K562 (cell line): ENCODE data around the gene ANAPC16. TPM values are rescaled to one million over a fixed set of nuclear protein-coding genes. Genes with fewer than 3 reads are reported as not detected.
A peak's percentile ranks its signal among the peaks of the same experiment; 100 is the strongest.

Experiments
- ATF1 ChIP-seq, 2 experiments: fragments of 450-650 bp in 1 of 2; IDR thresholded peaks; 2 replicates each; pipeline ENCODE4 v1.6.1; 2016; ENCODE audit warnings: missing compliant biosample characterization in 1 of 2, missing genetic modification characterization in 1 of 2
- CHCHD3 ChIP-seq: fragments of 250-450 bp; sonication (Bioruptor Pico); IDR thresholded peaks from 2 replicates; pipeline ENCODE4 v2.1.2; 2022; ENCODE audit warnings: mild to moderate bottlenecking
- E2F1 ChIP-seq: sonication (generic); formaldehyde crosslinking; IDR thresholded peaks from 2 replicates; pipeline ENCODE4 v1.8.1; 2023; ENCODE audit warnings: mild to moderate bottlenecking, missing genetic modification reagents, moderate library complexity
- E2F3 ChIP-seq: fragments of 250-450 bp; sonication (Bioruptor Pico); IDR thresholded peaks from 2 replicates; pipeline ENCODE4 v1.4.0; 2020; ENCODE audit warnings: mild to moderate bottlenecking
- HBP1 ChIP-seq: fragments of 450-650 bp; formaldehyde crosslinking; IDR thresholded peaks from 2 replicates; pipeline ENCODE4 v1.4.0; 2022; ENCODE audit warnings: missing genetic modification characterization
- MTA1 ChIP-seq: fragments of 450-650 bp; IDR thresholded peaks from 2 replicates; pipeline ENCODE4 v1.6.1; 2017; ENCODE audit warnings: borderline replicate concordance
- SMARCA4 ChIP-seq: fragments of 450-650 bp; IDR thresholded peaks from 2 replicates; pipeline ENCODE4 v1.6.1; 2016
- TBL1XR1 ChIP-seq, 2 experiments: IDR thresholded peaks; 2 replicates each; pipeline ENCODE4 v1.6.1; 2012; ENCODE audit warnings: improper control_type of control experiment in 2 of 2, low read length in 2 of 2, mild to moderate bottlenecking in 1 of 2
- YBX1 ChIP-seq: fragments of 450-650 bp; IDR thresholded peaks from 2 replicates; pipeline ENCODE4 v1.7.1; 2016; ENCODE audit warnings: mild to moderate bottlenecking
- ZFP1 ChIP-seq: fragments of 450-650 bp; formaldehyde crosslinking; IDR thresholded peaks from 2 replicates; pipeline ENCODE4 v1.4.0; 2020; ENCODE audit warnings: mild to moderate bottlenecking, mixed read lengths
- ZNF146 ChIP-seq: IDR thresholded peaks from one replicate; pipeline ENCODE4 v1.6.1; 2018; ENCODE audit warnings: missing compliant biosample characterization; ENCODE audit not compliant: unreplicated experiment
- ZNF280B ChIP-seq: fragments of 250-450 bp; sonication (Bioruptor Pico); IDR thresholded peaks from 2 replicates; pipeline ENCODE4 v1.5.1; 2021; ENCODE audit warnings: mild to moderate bottlenecking
- ZNF311 ChIP-seq: fragments of 250-450 bp; sonication (Bioruptor Pico); IDR thresholded peaks from 2 replicates; pipeline ENCODE4 v1.4.0; 2020; ENCODE audit warnings: mild to moderate bottlenecking, moderate library complexity
- ZNF584 ChIP-seq: fragments of 200-800 bp; sonication (Bioruptor generic); IDR thresholded peaks from 2 replicates; pipeline ENCODE4 v1.6.1; 2016; ENCODE audit warnings: low read depth, mild to moderate bottlenecking, missing genetic modification characterization, missing compliant biosample characterization
- polyA plus RNA-seq, 8 experiments: library from polyadenylated mRNA; depleted of rRNA in 4 of 8; stranded (reverse) in 5 of 8; unstranded in 3 of 8; fragments of >200 nt; fragmentation: Nextera tagmentation in 2 of 8; fragmentation: Illumina TruSeq in 1 of 8; extraction: Ambion mirVana in 2 of 8; extraction: Trizol in 1 of 8; gene quantifications; 2 replicates each; pipeline versions ENCODE4 v1.2.1 to v1.2.3, GENCODE V29; 2011 to 2014; ENCODE audit warnings: inconsistent platforms in 1 of 8, missing spikeins in 1 of 8
- total RNA-seq, 7 experiments: library from RNA; depleted of rRNA in 6 of 7; stranded (reverse); fragments of >200 nt in 6 of 7; fragmentation: Illumina TruSeq in 2 of 7; extraction: Trizol in 2 of 7; gene quantifications; 2 replicates each; pipeline versions ENCODE4 v1.2.1 to v1.2.3, GENCODE V29; 2011 to 2021; ENCODE audit warnings: low replicate concordance in 1 of 7

The ANAPC16 gene
- total and polyA plus RNA-seq, 9 of the 15 experiments (the other 6 are each of a cell fraction or from before 2014, with no cell fraction given): 42.6 to 208 (median 108) TPM

- TF ChIP-seq HBP1 (CRISPR knock-in tag) (peak; percentile 79), CHCHD3 (CRISPR knock-in tag) (no peak), YBX1 (no peak), ZNF146 (no peak), ZFP1 (CRISPR knock-in tag) (no peak), MTA1 (peak; percentile 78), ATF1 (CRISPR knock-in tag; IDR thresholded peaks at IDR 0.05) (no peak), ATF1 (tag; IDR thresholded peaks at IDR 0.05) (peak; percentile 79), ZNF280B (CRISPR knock-in tag) (0 out of 2 replicates have a peak, but pooled peaks have one; percentile 72), E2F1 (CRISPR knock-in tag) (no peak), ZNF584 (CRISPR knock-in tag) (no peak), E2F3 (no peak), TBL1XR1 (IDR thresholded peaks at IDR 0.05; ENCODE audit: low read length in 2 of 2) (peak in 1 of 2 experiments; percentile 96; a peak in 2 of 4 replicates), SMARCA4 (no peak; the same call in 1 of the 2 replicates), ZNF311 (peak; percentile 10; the same call in 1 of the 2 replicates)
Observed at GRCh38 chr10:72272689-72273409, 57.0 kb downstream of the ANAPC16 start (continued).
